Spleen (tissue), 7 donors: ENCODE results near the gene PRND.

ENCODE experiments used
- POLR2A ChIP-seq, 3 donors: fragments of 450-650 bp; IDR thresholded peaks; one replicate each; pipeline ENCODE4 v1.5.1; 2017; ENCODE audit warnings: antibody characterized with exemption in 3 of 3, mild to moderate bottlenecking in 1 of 3
- POLR2AphosphoS5 ChIP-seq, 3 donors: sonication (generic); formaldehyde crosslinking; IDR thresholded peaks; one replicate each; pipeline ENCODE4 v1.5.1; 2017; ENCODE audit warnings: antibody characterized with exemption in 3 of 3
- TF ChIP-seq, protein P1 (sequence below), 11 experiments: fragments of 200-600 bp in 7 of 11; fragments of 450-650 bp in 4 of 11; sonication (generic) in 4 of 11; IDR thresholded peaks in 8 of 11; conservative IDR thresholded peaks in 3 of 11; 1 replicate in 7 of 11; 2 replicates in 4 of 11; pipeline versions ENCODE4 v1.4.0 to v1.8.0; 2016 to 2021; ENCODE audit warnings: antibody characterized with exemption in 11 of 11, inconsistent platforms in 4 of 11, mild to moderate bottlenecking in 1 of 11
- donor health status: DM: no; HTN: no; CAD: no; lungs with moderate emphysema.
- donor health status: DM: no; HTN: no; CAD: no.
- donor health status: DM: no; HTN: no; CAD: no.

DNA sequence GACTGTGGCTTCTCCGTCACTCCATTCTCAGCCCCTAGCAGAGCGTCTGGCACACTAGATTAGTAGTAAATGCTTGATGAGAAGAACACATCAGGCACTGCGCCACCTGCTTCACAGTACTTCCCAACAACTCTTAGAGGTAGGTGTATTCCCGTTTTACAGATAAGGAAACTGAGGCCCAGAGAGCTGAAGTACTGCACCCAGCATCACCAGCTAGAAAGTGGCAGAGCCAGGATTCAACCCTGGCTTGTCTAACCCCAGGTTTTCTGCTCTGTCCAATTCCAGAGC is 3.5 kb downstream of the PRND start:
- TF ChIP-seq, protein P1, sequence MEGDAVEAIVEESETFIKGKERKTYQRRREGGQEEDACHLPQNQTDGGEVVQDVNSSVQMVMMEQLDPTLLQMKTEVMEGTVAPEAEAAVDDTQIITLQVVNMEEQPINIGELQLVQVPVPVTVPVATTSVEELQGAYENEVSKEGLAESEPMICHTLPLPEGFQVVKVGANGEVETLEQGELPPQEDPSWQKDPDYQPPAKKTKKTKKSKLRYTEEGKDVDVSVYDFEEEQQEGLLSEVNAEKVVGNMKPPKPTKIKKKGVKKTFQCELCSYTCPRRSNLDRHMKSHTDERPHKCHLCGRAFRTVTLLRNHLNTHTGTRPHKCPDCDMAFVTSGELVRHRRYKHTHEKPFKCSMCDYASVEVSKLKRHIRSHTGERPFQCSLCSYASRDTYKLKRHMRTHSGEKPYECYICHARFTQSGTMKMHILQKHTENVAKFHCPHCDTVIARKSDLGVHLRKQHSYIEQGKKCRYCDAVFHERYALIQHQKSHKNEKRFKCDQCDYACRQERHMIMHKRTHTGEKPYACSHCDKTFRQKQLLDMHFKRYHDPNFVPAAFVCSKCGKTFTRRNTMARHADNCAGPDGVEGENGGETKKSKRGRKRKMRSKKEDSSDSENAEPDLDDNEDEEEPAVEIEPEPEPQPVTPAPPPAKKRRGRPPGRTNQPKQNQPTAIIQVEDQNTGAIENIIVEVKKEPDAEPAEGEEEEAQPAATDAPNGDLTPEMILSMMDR (IDR thresholded peaks at IDR 0.05 in 8 of 11, conservative IDR thresholded peaks at IDR 0.05 in 3 of 11), result no peak
- TF ChIP-seq POLR2AphosphoS5 (IDR thresholded peaks at IDR 0.05) (no peak), POLR2A (IDR thresholded peaks at IDR 0.05) (no peak)
